HepG2 (cell line): ENCODE results near the gene RPS25. TPM values are rescaled to one million over a fixed set of nuclear protein-coding genes. Genes with fewer than 3 reads are reported as not detected.

Experiments used
- AKNA ChIP-seq: sonication (generic); formaldehyde crosslinking; IDR thresholded peaks from 2 replicates; pipeline ENCODE4 v1.4.0; 2020; ENCODE audit warnings: missing genetic modification reagents, borderline replicate concordance
- CHD4 ChIP-seq: fragments of 200-600 bp; sonication (generic); IDR thresholded peaks from 2 replicates; pipeline ENCODE4 v1.7.0; 2017; ENCODE audit warnings: mild to moderate bottlenecking, low read length, borderline replicate concordance
- ETS1 ChIP-seq: sonication (generic); formaldehyde crosslinking; IDR thresholded peaks from 2 replicates; pipeline ENCODE4 v1.4.0; 2020; ENCODE audit warnings: missing genetic modification reagents
- FOSL2 ChIP-seq: sonication (generic); formaldehyde crosslinking; IDR thresholded peaks from 2 replicates; pipeline ENCODE4 v1.4.0; 2020; ENCODE audit warnings: missing genetic modification reagents
- FOXA3 ChIP-seq: IDR thresholded peaks from 2 replicates; pipeline ENCODE4 v1.6.1; 2016; ENCODE audit warnings: missing genetic modification reagents, missing compliant biosample characterization
- FOXC1 ChIP-seq: sonication (generic); formaldehyde crosslinking; IDR thresholded peaks from 2 replicates; pipeline ENCODE4 v1.8.0; 2022; ENCODE audit warnings: mild to moderate bottlenecking, missing genetic modification reagents, borderline replicate concordance
- MIER3 ChIP-seq: IDR thresholded peaks from 2 replicates; pipeline ENCODE4 v1.6.1; 2016; ENCODE audit warnings: missing compliant biosample characterization, borderline replicate concordance
- MTERF4 ChIP-seq: sonication (generic); formaldehyde crosslinking; IDR thresholded peaks from 2 replicates; pipeline ENCODE4 v1.8.0; 2023; ENCODE audit warnings: mild to moderate bottlenecking, missing genetic modification reagents
- NBN ChIP-seq: fragments of 450-650 bp; conservative IDR thresholded peaks from 2 replicates; pipeline ENCODE4 v1.6.1; 2017
- NCOR1 ChIP-seq: fragments of 200-600 bp; sonication (generic); IDR thresholded peaks from 2 replicates; pipeline ENCODE4 v1.7.0; 2017; ENCODE audit warnings: antibody characterized with exemption, low read length, borderline replicate concordance
- POLR2A ChIP-seq, 2 experiments: IDR thresholded peaks; 2 replicates each; pipeline ENCODE4 v1.6.1; 2011; ENCODE audit warnings: low read depth in 2 of 2, low read length in 2 of 2, mild to moderate bottlenecking in 1 of 2, moderate library complexity in 1 of 2; ENCODE audit not compliant: insufficient read depth in 1 of 2
- SSRP1 ChIP-seq: IDR thresholded peaks from 2 replicates; pipeline ENCODE4 v1.6.1; 2016; ENCODE audit warnings: control low read depth
- ZC3H13 ChIP-seq: sonication (generic); formaldehyde crosslinking; IDR thresholded peaks from 2 replicates; pipeline ENCODE4 v1.8.1; 2023; ENCODE audit warnings: mild to moderate bottlenecking, missing genetic modification reagents, moderate library complexity
- ZFP36L1 ChIP-seq: sonication (generic); formaldehyde crosslinking; IDR thresholded peaks from 2 replicates; pipeline ENCODE4 v1.8.0; 2022; ENCODE audit warnings: mild to moderate bottlenecking, missing genetic modification reagents, moderate library complexity
- ZKSCAN1 ChIP-seq: fragments of 150-350 bp; IDR thresholded peaks from 2 replicates; pipeline ENCODE4 v1.6.1; 2014; ENCODE audit warnings: low read length
- ZNF629 ChIP-seq: sonication (generic); formaldehyde crosslinking; conservative IDR thresholded peaks from 2 replicates; pipeline ENCODE4 v1.5.0; 2020; ENCODE audit warnings: missing genetic modification reagents
- polyA plus RNA-seq, 8 experiments: library from polyadenylated mRNA; depleted of rRNA in 3 of 8; stranded (reverse) in 7 of 8; unstranded in 1 of 8; fragments of >200 nt; fragmentation: Illumina TruSeq in 4 of 8; extraction: Trizol in 4 of 8; gene quantifications; 2 replicates each; pipeline versions ENCODE4 v1.2.1 to v1.2.3, GENCODE V29; 2011 to 2016; ENCODE audit warnings: low read depth in 4 of 8, missing spikeins in 1 of 8, mixed read lengths in 1 of 8; ENCODE audit not compliant: insufficient read depth in 1 of 8
- total RNA-seq, 5 experiments: library from RNA; depleted of rRNA; stranded (reverse); fragments of >200 nt; fragmentation: Illumina TruSeq; extraction: Trizol; gene quantifications; 2 replicates each; pipeline ENCODE4 v1.2.3, GENCODE V29; 2016; ENCODE audit warnings: low read depth in 1 of 5
- TF ChIP-seq, protein P1 (sequence below): sonication (generic); formaldehyde crosslinking; IDR thresholded peaks from 2 replicates; pipeline ENCODE4 v1.4.0; 2020; ENCODE audit warnings: mild to moderate bottlenecking, missing genetic modification reagents
- TF ChIP-seq, protein P2 (sequence below): IDR thresholded peaks from 2 replicates; pipeline ENCODE4 v1.6.1; 2016; ENCODE audit warnings: low read depth
- TF ChIP-seq, protein P3 (sequence below): sonication (generic); formaldehyde crosslinking; IDR thresholded peaks from 2 replicates; pipeline ENCODE4 v1.4.0; 2020; ENCODE audit warnings: missing genetic modification reagents, borderline replicate concordance

RPS25 gene
- total and polyA plus RNA-seq, 2 of the 13 experiments (the other 11 are each of a cell fraction or from before 2014, with no cell fraction given) = 839 to 1,415 TPM

GRCh38 chr11:119024430-119025098 is 6.4 kb upstream of the RPS25 start (continued):
- TF ChIP-seq ETS1 = no peak
- no peak for TF ChIP-seq NBN
- no peak for TF ChIP-seq ZKSCAN1
- TF ChIP-seq, protein P1, sequence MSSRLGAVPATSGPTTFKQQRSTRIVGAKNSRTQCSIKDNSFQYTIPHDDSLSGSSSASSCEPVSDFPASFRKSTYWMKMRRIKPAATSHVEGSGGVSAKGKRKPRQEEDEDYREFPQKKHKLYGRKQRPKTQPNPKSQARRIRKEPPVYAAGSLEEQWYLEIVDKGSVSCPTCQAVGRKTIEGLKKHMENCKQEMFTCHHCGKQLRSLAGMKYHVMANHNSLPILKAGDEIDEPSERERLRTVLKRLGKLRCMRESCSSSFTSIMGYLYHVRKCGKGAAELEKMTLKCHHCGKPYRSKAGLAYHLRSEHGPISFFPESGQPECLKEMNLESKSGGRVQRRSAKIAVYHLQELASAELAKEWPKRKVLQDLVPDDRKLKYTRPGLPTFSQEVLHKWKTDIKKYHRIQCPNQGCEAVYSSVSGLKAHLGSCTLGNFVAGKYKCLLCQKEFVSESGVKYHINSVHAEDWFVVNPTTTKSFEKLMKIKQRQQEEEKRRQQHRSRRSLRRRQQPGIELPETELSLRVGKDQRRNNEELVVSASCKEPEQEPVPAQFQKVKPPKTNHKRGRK (CRISPR knock-in tag) = no peak
- TF ChIP-seq SSRP1 (CRISPR knock-in tag) = peak; percentile 70; the same call in 1 of the 2 replicates
- TF ChIP-seq AKNA = no peak
- no peak for TF ChIP-seq POLR2A (IDR thresholded peaks at IDR 0.05; ENCODE audit: insufficient read depth in 1 of 2, low read depth in 2 of 2, low read length in 2 of 2)
- TF ChIP-seq MIER3 = no peak
- peak; percentile 55; the same call in 1 of the 2 replicates for TF ChIP-seq NCOR1
- 0 out of 2 replicates have a peak, but pooled peaks have one; percentile 2 for TF ChIP-seq FOSL2 (CRISPR knock-in tag)
- TF ChIP-seq CHD4 = no peak
- no peak for TF ChIP-seq MTERF4 (CRISPR knock-in tag)
- TF ChIP-seq ZFP36L1 (CRISPR knock-in tag) = no peak
- TF ChIP-seq, protein P2, sequence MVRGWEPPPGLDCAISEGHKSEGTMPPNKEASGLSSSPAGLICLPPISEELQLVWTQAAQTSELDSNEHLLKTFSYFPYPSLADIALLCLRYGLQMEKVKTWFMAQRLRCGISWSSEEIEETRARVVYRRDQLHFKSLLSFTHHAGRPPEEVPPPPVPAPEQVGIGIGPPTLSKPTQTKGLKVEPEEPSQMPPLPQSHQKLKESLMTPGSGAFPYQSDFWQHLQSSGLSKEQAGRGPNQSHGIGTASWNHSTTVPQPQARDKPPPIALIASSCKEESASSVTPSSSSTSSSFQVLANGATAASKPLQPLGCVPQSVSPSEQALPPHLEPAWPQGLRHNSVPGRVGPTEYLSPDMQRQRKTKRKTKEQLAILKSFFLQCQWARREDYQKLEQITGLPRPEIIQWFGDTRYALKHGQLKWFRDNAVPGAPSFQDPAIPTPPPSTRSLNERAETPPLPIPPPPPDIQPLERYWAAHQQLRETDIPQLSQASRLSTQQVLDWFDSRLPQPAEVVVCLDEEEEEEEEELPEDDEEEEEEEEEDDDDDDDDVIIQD (CRISPR knock-in tag) = 0 out of 2 replicates have a peak, but pooled peaks have one; percentile 11
- peak; percentile 65; the same call in 1 of the 2 replicates for TF ChIP-seq FOXC1 (CRISPR knock-in tag)
- TF ChIP-seq FOXA3 (CRISPR knock-in tag) = no peak
- TF ChIP-seq, protein P3, sequence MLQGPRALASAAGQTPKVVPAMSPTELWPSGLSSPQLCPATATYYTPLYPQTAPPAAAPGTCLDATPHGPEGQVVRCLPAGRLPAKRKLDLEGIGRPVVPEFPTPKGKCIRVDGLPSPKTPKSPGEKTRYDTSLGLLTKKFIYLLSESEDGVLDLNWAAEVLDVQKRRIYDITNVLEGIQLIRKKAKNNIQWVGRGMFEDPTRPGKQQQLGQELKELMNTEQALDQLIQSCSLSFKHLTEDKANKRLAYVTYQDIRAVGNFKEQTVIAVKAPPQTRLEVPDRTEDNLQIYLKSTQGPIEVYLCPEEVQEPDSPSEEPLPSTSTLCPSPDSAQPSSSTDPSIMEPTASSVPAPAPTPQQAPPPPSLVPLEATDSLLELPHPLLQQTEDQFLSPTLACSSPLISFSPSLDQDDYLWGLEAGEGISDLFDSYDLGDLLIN (CRISPR knock-in tag) = no peak
- TF ChIP-seq ZNF629 (CRISPR knock-in tag) = no peak; the same call in 1 of the 2 replicates
- 0 out of 2 replicates have a peak, but pooled peaks have one; percentile 58 for TF ChIP-seq ZC3H13 (CRISPR knock-in tag)
